OCI-LY7 (cell line): ENCODE results near the gene RAD51B.

Experiments used
- EZH2phosphoT487 ChIP-seq: fragments of 200-600 bp; sonication (generic); IDR thresholded peaks from 2 replicates; pipeline ENCODE4 v1.6.1; 2018; ENCODE audit warnings: low read depth, borderline replicate concordance, mild to moderate bottlenecking, mixed run types, antibody characterized with exemption, low read length, moderate library complexity, mixed read lengths
- TF ChIP-seq, protein P1 (sequence below): fragments of 200-600 bp; sonication (generic); conservative IDR thresholded peaks from 2 replicates; pipeline ENCODE4 v1.5.1; 2014; ENCODE audit warnings: mild to moderate bottlenecking, antibody characterized with exemption, low read length, moderate library complexity, mixed read lengths

DNA sequence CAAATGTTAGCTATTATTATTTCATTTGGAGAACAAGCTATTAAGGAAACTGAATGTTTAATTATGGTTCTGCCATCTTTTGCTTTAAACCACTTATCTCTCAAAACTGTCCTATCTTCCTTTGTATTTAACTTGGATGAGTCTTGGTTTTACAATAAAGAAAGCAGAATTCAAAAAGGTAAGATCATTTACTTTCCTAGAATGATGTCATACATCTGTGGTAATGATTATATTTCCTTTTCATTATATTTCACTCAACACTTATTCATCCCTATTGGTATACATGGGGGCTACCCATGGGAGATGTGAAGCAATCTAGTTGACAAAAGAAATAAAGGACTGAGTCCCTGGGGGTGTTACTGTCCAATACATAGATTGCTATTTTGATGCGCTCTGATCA is 516.6 kb downstream of the RAD51B start:
- TF ChIP-seq, protein P1, sequence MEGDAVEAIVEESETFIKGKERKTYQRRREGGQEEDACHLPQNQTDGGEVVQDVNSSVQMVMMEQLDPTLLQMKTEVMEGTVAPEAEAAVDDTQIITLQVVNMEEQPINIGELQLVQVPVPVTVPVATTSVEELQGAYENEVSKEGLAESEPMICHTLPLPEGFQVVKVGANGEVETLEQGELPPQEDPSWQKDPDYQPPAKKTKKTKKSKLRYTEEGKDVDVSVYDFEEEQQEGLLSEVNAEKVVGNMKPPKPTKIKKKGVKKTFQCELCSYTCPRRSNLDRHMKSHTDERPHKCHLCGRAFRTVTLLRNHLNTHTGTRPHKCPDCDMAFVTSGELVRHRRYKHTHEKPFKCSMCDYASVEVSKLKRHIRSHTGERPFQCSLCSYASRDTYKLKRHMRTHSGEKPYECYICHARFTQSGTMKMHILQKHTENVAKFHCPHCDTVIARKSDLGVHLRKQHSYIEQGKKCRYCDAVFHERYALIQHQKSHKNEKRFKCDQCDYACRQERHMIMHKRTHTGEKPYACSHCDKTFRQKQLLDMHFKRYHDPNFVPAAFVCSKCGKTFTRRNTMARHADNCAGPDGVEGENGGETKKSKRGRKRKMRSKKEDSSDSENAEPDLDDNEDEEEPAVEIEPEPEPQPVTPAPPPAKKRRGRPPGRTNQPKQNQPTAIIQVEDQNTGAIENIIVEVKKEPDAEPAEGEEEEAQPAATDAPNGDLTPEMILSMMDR: no peak
- TF ChIP-seq EZH2phosphoT487: no peak
